HG02970 (cell line): Measurements from ENCODE around the gene STAP2.
"Not testable (repeated sequence)": the region's sequence is repeated elsewhere in the genome, so short reads cannot be mapped to it uniquely, and the experiment has no call there.

Source experiments
- ATAC-seq: cut with Tn5 transposase; IDR thresholded peaks from one replicate; pipeline ENCODE4 v1.9.1; 2021; ENCODE audit warnings: mild to moderate bottlenecking, moderate library complexity, moderate number of reproducible peaks; ENCODE audit not compliant: unreplicated experiment, low FRiP score

STAP2 gene

GRCh38 chr19:4278419-4279266 is 60.0 kb downstream of the STAP2 start, which contains the start of gene SHD:
Gene SHD (plus strand): TSS chr19:4279266. CDS start chr19:4280064, 798 bp downstream.
- no peak for ATAC-seq

- ATAC-seq = no peak
These were observed 60.6 kb downstream of the STAP2 start for GRCh38 chr19:4278010-4278409.

GRCh38 chr19:4277191-4277696 is 61.4 kb downstream of the STAP2 start:
- no peak for ATAC-seq

DNA sequence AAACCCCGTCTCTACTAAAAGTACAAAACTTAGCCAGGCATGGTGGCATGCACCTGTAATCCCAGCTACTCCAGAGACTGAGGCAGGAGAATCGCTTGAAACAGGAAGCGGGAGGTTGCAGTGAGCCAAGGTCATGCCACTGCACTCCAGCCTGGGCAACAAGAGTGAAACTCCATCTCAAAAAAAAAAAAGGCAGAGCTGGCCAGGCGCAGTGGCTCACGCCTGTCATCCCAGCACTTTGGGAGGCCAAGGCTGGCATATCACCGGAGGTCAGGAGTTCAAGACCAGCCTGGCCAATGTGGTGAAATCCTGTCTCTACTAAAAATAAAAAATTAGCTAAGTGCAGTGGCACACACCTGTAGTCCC is 64.3 kb downstream of the STAP2 start:
- not testable (repeated sequence) for ATAC-seq
